H1 (cell line): ENCODE measurements around the gene RFX2. TPM values are rescaled to one million over a fixed set of nuclear protein-coding genes. Genes with fewer than 3 reads are reported as not detected.
A peak's percentile ranks its signal among the peaks of the same experiment; 100 is the strongest.

Experiments used
- CTCF ChIA-PET: fragments of 300-600 bp; sonication (Branson Sonifier 250); formaldehyde crosslinking; loops from one replicate; lab custom pipeline; 2021; ENCODE audit not compliant: partially characterized antibody; lab: Charles Lee
- POLR2A ChIA-PET: fragments of 300-600 bp; sonication (Branson Sonifier 250); formaldehyde crosslinking; loops from one replicate; lab custom pipeline; 2021; ENCODE audit warnings: inconsistent platforms; ENCODE audit not compliant: partially characterized antibody; lab: Charles Lee
- DNase-seq, 2 experiments: peaks; one replicate each; pipeline versions ENCODE4 v3.0.0 to v3.0.0-alpha.2; 2010 to 2022; ENCODE audit warnings: low spot score in 2 of 2, low read depth in 1 of 2, mixed read lengths in 1 of 2
- FAIRE-seq: peaks from 2 replicates; lab custom pipeline; 2011; peaks lifted over from hg19 to GRCh38; lab: Jason Lieb, UNC
- H2AFZ ChIP-seq: 2 replicates; pipeline ENCODE4 v1.8.1; 2012; ENCODE audit warnings: low read length, inconsistent platforms
- H2AK5ac ChIP-seq: 2 replicates; pipeline ENCODE4 v1.6.1; 2013; ENCODE audit warnings: low read depth, low read length
- H2BK120ac ChIP-seq: replicated peaks from 2 replicates; pipeline ENCODE3; 2013; ENCODE audit warnings: low read depth, low read length, inconsistent platforms
- H2BK12ac ChIP-seq: 2 replicates; pipeline ENCODE4 v1.6.1; 2013; ENCODE audit warnings: low read depth, low read length
- H2BK15ac ChIP-seq: 2 replicates; pipeline ENCODE4 v1.6.1; 2013; ENCODE audit warnings: low read length
- H2BK20ac ChIP-seq: 2 replicates; pipeline ENCODE4 v1.6.1; 2013; ENCODE audit warnings: low read length
- H2BK5ac ChIP-seq: 2 replicates; pipeline ENCODE4 v1.6.1; 2013; ENCODE audit warnings: low read depth, low read length
- H3K14ac ChIP-seq: 2 replicates; pipeline ENCODE4 v1.6.1; 2013; ENCODE audit warnings: inconsistent platforms; ENCODE audit not compliant: insufficient read length
- H3K18ac ChIP-seq: 2 replicates; pipeline ENCODE4 v1.6.1; 2013; ENCODE audit warnings: low read length; ENCODE audit errors: extremely low read depth
- H3K23ac ChIP-seq: 2 replicates; pipeline ENCODE4 v1.6.1; 2013; ENCODE audit warnings: inconsistent platforms; ENCODE audit not compliant: insufficient read length
- H3K23me2 ChIP-seq: 2 replicates; pipeline ENCODE4 v1.6.1; 2013; ENCODE audit warnings: low read depth, low read length
- H3K27ac ChIP-seq: 2 replicates; pipeline ENCODE4 v1.6.1; 2011; ENCODE audit warnings: low read depth, low read length, inconsistent platforms
- H3K27me3 ChIP-seq, 4 experiments: replicated peaks in 1 of 4; 1 replicate in 1 of 4; 2 replicates in 3 of 4; pipeline versions ENCODE4 v1.6.1 to v1.8.1; 2011 to 2013; ENCODE audit warnings: low read length in 3 of 4, mild to moderate bottlenecking in 3 of 4, inconsistent platforms in 2 of 4, mixed read lengths in 2 of 4, moderate library complexity in 1 of 4; ENCODE audit not compliant: control insufficient read depth in 3 of 4, insufficient read depth in 3 of 4; ENCODE audit errors: extremely low read depth in 1 of 4
- H3K36me3 ChIP-seq, 4 experiments: 2 replicates each; pipeline versions ENCODE4 v1.6.1 to v1.8.1; 2011 to 2013; ENCODE audit warnings: mild to moderate bottlenecking in 4 of 4, low read length in 3 of 4, moderate library complexity in 2 of 4, control low read depth in 1 of 4, inconsistent platforms in 1 of 4; ENCODE audit not compliant: insufficient read depth in 4 of 4, control insufficient read depth in 2 of 4
- H3K4ac ChIP-seq: replicated peaks from 2 replicates; pipeline ENCODE3; 2013; ENCODE audit warnings: low read length, low read depth, mixed read lengths, inconsistent platforms; ENCODE audit not compliant: insufficient read length
- H3K4me1 ChIP-seq, 4 experiments: replicated peaks in 1 of 4; 1 replicate in 1 of 4; 2 replicates in 3 of 4; pipeline versions ENCODE4 v1.6.1 to v1.8.1; 2011 to 2013; ENCODE audit warnings: low read length in 3 of 4, inconsistent platforms in 2 of 4, mixed read lengths in 1 of 4; ENCODE audit not compliant: insufficient read depth in 4 of 4, control insufficient read depth in 3 of 4
- H3K4me2 ChIP-seq, 2 experiments: 2 replicates each; pipeline versions ENCODE4 v1.6.1 to v1.8.1; 2011 to 2013; ENCODE audit warnings: low read depth in 2 of 2, low read length in 2 of 2, control low read depth in 1 of 2, inconsistent platforms in 1 of 2, mild to moderate bottlenecking in 1 of 2; ENCODE audit not compliant: insufficient read depth in 1 of 2
- H3K4me3 ChIP-seq, 4 experiments: fragments of 200-600, 300-600 bp in 1 of 4; sonication (generic), shearing (Covaris generic), sonication (Bioruptor Twin) in 1 of 4; 2 replicates each; pipeline versions ENCODE4 v1.5.1 to v1.8.1; 2011 to 2016; ENCODE audit warnings: low read length in 4 of 4, low read depth in 3 of 4, control low read depth in 2 of 4, inconsistent platforms in 2 of 4, mild to moderate bottlenecking in 2 of 4, mixed read lengths in 1 of 4, moderate library complexity in 1 of 4; ENCODE audit not compliant: insufficient read depth in 2 of 4; ENCODE audit errors: extremely low read depth in 1 of 4
- H3K56ac ChIP-seq: replicated peaks from 2 replicates; pipeline ENCODE3; 2013; ENCODE audit warnings: low read depth, mild to moderate bottlenecking, mixed read lengths, low read length, inconsistent platforms; ENCODE audit not compliant: insufficient read length
- H3K79me1 ChIP-seq: 2 replicates; pipeline ENCODE4 v1.6.1; 2013; ENCODE audit warnings: low read depth, low read length, control low read depth
- H3K79me2 ChIP-seq, 2 experiments: 2 replicates each; pipeline versions ENCODE4 v1.6.1 to v1.8.1; 2012 to 2013; ENCODE audit warnings: low read length in 2 of 2, mild to moderate bottlenecking in 2 of 2, inconsistent platforms in 1 of 2; ENCODE audit not compliant: insufficient read depth in 2 of 2, control insufficient read depth in 1 of 2
- H3K9ac ChIP-seq, 4 experiments: replicated peaks in 1 of 4; 1 replicate in 1 of 4; 2 replicates in 3 of 4; pipeline versions ENCODE4 v1.6.1 to v1.8.1; 2011 to 2013; ENCODE audit warnings: low read depth in 3 of 4, low read length in 3 of 4, control low read depth in 2 of 4, mild to moderate bottlenecking in 2 of 4, moderate library complexity in 2 of 4, inconsistent platforms in 1 of 4; ENCODE audit errors: extremely low read depth in 1 of 4
- H3K9me3 ChIP-seq, 2 experiments: 2 replicates each; pipeline versions ENCODE4 v1.6.1 to v1.8.1; 2012 to 2013; ENCODE audit warnings: mild to moderate bottlenecking in 2 of 2, moderate library complexity in 2 of 2, control low read depth in 1 of 2, inconsistent platforms in 1 of 2, low read depth in 1 of 2, low read length in 1 of 2, mixed read lengths in 1 of 2; ENCODE audit not compliant: insufficient read depth in 2 of 2
- H4K20me1 ChIP-seq, 2 experiments: replicated peaks in 1 of 2; 2 replicates each; pipeline versions ENCODE3 to v1.8.1; 2011 to 2013; ENCODE audit warnings: inconsistent platforms in 2 of 2, low read length in 2 of 2, mild to moderate bottlenecking in 1 of 2; ENCODE audit not compliant: insufficient read depth in 2 of 2, control insufficient read depth in 1 of 2
- H4K5ac ChIP-seq: 2 replicates; pipeline ENCODE4 v1.6.1; 2013; ENCODE audit warnings: low read length, low read depth, mixed read lengths, inconsistent platforms; ENCODE audit not compliant: insufficient read length
- H4K8ac ChIP-seq: 2 replicates; pipeline ENCODE4 v1.8.0; 2013; ENCODE audit warnings: mild to moderate bottlenecking, moderate library complexity, low read length, inconsistent platforms; ENCODE audit not compliant: insufficient read depth; ENCODE audit errors: extremely low read depth
- H4K91ac ChIP-seq: replicated peaks from 2 replicates; pipeline ENCODE3; 2013; ENCODE audit warnings: low read length, mixed read lengths, inconsistent platforms; ENCODE audit not compliant: insufficient read length
- CTCF ChIP-seq, 3 experiments: IDR thresholded peaks; 1 replicate in 2 of 3; 2 replicates in 1 of 3; pipeline versions ENCODE4 v1.5.1 to v1.6.1; 2011; ENCODE audit warnings: low read length in 3 of 3, mild to moderate bottlenecking in 3 of 3, inconsistent platforms in 2 of 3, low read depth in 1 of 3, moderate library complexity in 1 of 3; ENCODE audit not compliant: insufficient read depth in 1 of 3; ENCODE audit errors: control extremely low read depth in 1 of 3
- KDM1A ChIP-seq: fragments of 200-600, 300-600 bp; sonication (generic); IDR thresholded peaks from 2 replicates; pipeline ENCODE4 v1.7.1; 2016; ENCODE audit warnings: mild to moderate bottlenecking, low read length, borderline replicate concordance
- POLR2AphosphoS5 ChIP-seq: IDR thresholded peaks from 2 replicates; pipeline ENCODE4 v1.6.1; 2011; ENCODE audit warnings: low read depth, low read length
- RBBP5 ChIP-seq: IDR thresholded peaks from 2 replicates; pipeline ENCODE4 v1.7.1; 2012; ENCODE audit warnings: low read depth, mild to moderate bottlenecking, inconsistent platforms, low read length, moderate library complexity, borderline replicate concordance
- SP1 ChIP-seq: IDR thresholded peaks from 2 replicates; pipeline ENCODE4 v1.6.1; 2011; ENCODE audit warnings: low read depth, low read length
- TAF7 ChIP-seq: optimal IDR thresholded peaks from 2 replicates; pipeline ENCODE3; 2011; ENCODE audit warnings: low read depth, mild to moderate bottlenecking, inconsistent platforms, low read length, moderate library complexity, borderline replicate concordance
- WGBS, 2 experiments: shearing (Covaris generic) in 1 of 2; methylation state at CpG; one replicate each; pipeline versions ENCODE4 v1.1.6 to v1.1.7; 2013 to 2015; ENCODE audit warnings: low lambda C conversion rate in 2 of 2, mixed read lengths in 2 of 2, inconsistent platforms in 1 of 2, low coverage in 1 of 2, missing lambda C conversion rate in 1 of 2; ENCODE audit not compliant: insufficient replicate concordance in 2 of 2, insufficient coverage in 1 of 2, insufficient read length in 1 of 2; ENCODE audit errors: extremely low coverage in 1 of 2, missing lambda C conversion rate in 1 of 2; 5-methylcytosine and 5-hydroxymethylcytosine counted together
- polyA plus RNA-seq, 7 experiments: library from polyadenylated mRNA; depleted of rRNA in 3 of 7; stranded (reverse) in 5 of 7; unstranded in 2 of 7; fragments of >200 nt in 5 of 7; fragments of 200-250 nt in 2 of 7; gene quantifications; 1 replicate in 5 of 7; 2 replicates in 1 of 7; 4 replicates in 1 of 7; pipeline versions ENCODE4 v1.2.1 to v1.2.3, GENCODE V29; 2011 to 2013; ENCODE audit warnings: missing spikeins in 2 of 7, mixed read lengths in 2 of 7
- total RNA-seq: library from RNA; stranded (reverse); fragmentation: NEBNext Ultra II Directional; extraction: Animal tissue kit (Norgen Biotek cat#: 25700); gene quantifications from 2 replicates; pipeline ENCODE4 v1.2.1, GENCODE V29; 2021

Gene RFX2
- total and polyA plus RNA-seq, 2 of the 8 experiments (the other 6 are each of a cell fraction or from before 2014, with no cell fraction given) = 4.8 to 5.3 TPM

- WGBS, 2 experiments = 87% methylated on average over 6 of the region's 8 CpGs; no CpG with 5 or more reads in 1 of the 2 experiments
- Histone ChIP-seq H3K79me2 (no peaks in the 10 kb centered on the region), H2AFZ (no peak overlapping the region), H3K9me3 (0 out of 4 replicates have a peak, but pooled peaks cover 0 to 2% of the 10 kb centered on the region in 2 experiments), H3K4me1 (peaks cover 0 to 5% (median 0%) of the 10 kb centered on the region in 4 experiments; a peak in 4 of 7 replicates), H4K91ac (no peak overlapping the region), H3K56ac (no peak overlapping the region), H2BK5ac (no peak overlapping the region), H2BK20ac (no peak overlapping the region), H3K4me2 (no peak overlapping the region), H3K36me3 (no peaks in the 10 kb centered on the region), H3K18ac (no peak overlapping the region), H3K9ac (no peak overlapping the region), H4K20me1 (no peaks in the 10 kb centered on the region), H3K27ac (no peak overlapping the region), H2BK15ac (no peak overlapping the region), H2BK12ac (no peak overlapping the region), H3K14ac (no peak overlapping the region), H3K4ac (no peak overlapping the region), H4K5ac (no peak overlapping the region), H2AK5ac (no peak overlapping the region), H3K4me3 (no peak overlapping the region), H3K23me2 (no peaks in the 10 kb centered on the region; the same call in 1 of the 2 replicates), H3K27me3 (peaks cover 0 to 3% (median 0%) of the 10 kb centered on the region in 4 experiments; a peak in 2 of 7 replicates), H2BK120ac (no peak overlapping the region), H3K23ac (no peak overlapping the region), H3K79me1 (no peaks in the 10 kb centered on the region), H4K8ac (no peak overlapping the region; the same call in 1 of the 2 replicates)
- DNase-seq (no peak), FAIRE-seq (no peak)
- ChIA-PET POLR2A (no interaction called here), CTCF (interaction anchor here (0.9 to 13.2 kb wide), 4 partner anchors 12 to 31 kb away, joined by 5 to 306 read pairs (median 28); no protein-coding TSS in a partner anchor)
- TF ChIP-seq CTCF (IDR thresholded peaks at IDR 0.05; ENCODE audit: control extremely low read depth in 1 of 3, insufficient read depth in 1 of 3, low read depth in 1 of 3, low read length in 3 of 3) (no peak), POLR2AphosphoS5 (no peak), TAF7 (no peak), KDM1A (peak; percentile 77; the same call in 1 of the 2 replicates), RBBP5 (no peak), SP1 (no peak)
Measured at GRCh38 chr19:5991244-5991838, 119.0 kb downstream of the RFX2 start.
